Stomach (tissue), 4 donors: ENCODE measurements around the gene NCF4.

Source experiments
- CTCF ChIP-seq, 7 experiments: fragments of 450-650 bp in 4 of 7; fragments of 200-600 bp in 3 of 7; sonication (generic) in 3 of 7; IDR thresholded peaks; one replicate each; pipeline ENCODE4 v1.5.1; 2016 to 2019; ENCODE audit warnings: antibody characterized with exemption in 7 of 7, control low read depth in 2 of 7, mild to moderate bottlenecking in 1 of 7
- EP300 ChIP-seq: sonication (generic); formaldehyde crosslinking; IDR thresholded peaks from one replicate; pipeline ENCODE4 v1.6.1; 2017; ENCODE audit warnings: antibody characterized with exemption
- POLR2A ChIP-seq, 4 donors: fragments of 450-650 bp; IDR thresholded peaks; one replicate each; pipeline ENCODE4 v1.6.1; 2016; ENCODE audit warnings: antibody characterized with exemption in 4 of 4, control low read depth in 2 of 4, mild to moderate bottlenecking in 1 of 4, moderate library complexity in 1 of 4
- POLR2AphosphoS5 ChIP-seq, 3 donors: sonication (generic); formaldehyde crosslinking; IDR thresholded peaks; one replicate each; pipeline ENCODE4 v1.6.1; 2016; ENCODE audit warnings: antibody characterized with exemption in 3 of 3

GRCh38 chr22:36913427-36914389, 52.9 kb downstream of the NCF4 start, which contains the start of gene CSF2RB:
- TF ChIP-seq CTCF (IDR thresholded peaks at IDR 0.05) (no peak), POLR2AphosphoS5 (IDR thresholded peaks at IDR 0.05) (no peak), POLR2A (IDR thresholded peaks at IDR 0.05) (no peak), EP300 (no peak)
